Medulla oblongata (tissue), 1 donor: ENCODE measurements around the gene SH3RF2.
"Not testable (repeated sequence)": the region's sequence is repeated elsewhere in the genome, so short reads cannot be mapped to it uniquely, and the experiment has no call there.

Experiments used
- DNase-seq: peaks from one replicate; pipeline ENCODE4 v3.0.0-alpha.2; 2015; ENCODE audit errors: extremely low spot score

SH3RF2 gene, protein sequence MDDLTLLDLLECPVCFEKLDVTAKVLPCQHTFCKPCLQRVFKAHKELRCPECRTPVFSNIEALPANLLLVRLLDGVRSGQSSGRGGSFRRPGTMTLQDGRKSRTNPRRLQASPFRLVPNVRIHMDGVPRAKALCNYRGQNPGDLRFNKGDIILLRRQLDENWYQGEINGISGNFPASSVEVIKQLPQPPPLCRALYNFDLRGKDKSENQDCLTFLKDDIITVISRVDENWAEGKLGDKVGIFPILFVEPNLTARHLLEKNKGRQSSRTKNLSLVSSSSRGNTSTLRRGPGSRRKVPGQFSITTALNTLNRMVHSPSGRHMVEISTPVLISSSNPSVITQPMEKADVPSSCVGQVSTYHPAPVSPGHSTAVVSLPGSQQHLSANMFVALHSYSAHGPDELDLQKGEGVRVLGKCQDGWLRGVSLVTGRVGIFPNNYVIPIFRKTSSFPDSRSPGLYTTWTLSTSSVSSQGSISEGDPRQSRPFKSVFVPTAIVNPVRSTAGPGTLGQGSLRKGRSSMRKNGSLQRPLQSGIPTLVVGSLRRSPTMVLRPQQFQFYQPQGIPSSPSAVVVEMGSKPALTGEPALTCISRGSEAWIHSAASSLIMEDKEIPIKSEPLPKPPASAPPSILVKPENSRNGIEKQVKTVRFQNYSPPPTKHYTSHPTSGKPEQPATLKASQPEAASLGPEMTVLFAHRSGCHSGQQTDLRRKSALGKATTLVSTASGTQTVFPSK

DNA sequence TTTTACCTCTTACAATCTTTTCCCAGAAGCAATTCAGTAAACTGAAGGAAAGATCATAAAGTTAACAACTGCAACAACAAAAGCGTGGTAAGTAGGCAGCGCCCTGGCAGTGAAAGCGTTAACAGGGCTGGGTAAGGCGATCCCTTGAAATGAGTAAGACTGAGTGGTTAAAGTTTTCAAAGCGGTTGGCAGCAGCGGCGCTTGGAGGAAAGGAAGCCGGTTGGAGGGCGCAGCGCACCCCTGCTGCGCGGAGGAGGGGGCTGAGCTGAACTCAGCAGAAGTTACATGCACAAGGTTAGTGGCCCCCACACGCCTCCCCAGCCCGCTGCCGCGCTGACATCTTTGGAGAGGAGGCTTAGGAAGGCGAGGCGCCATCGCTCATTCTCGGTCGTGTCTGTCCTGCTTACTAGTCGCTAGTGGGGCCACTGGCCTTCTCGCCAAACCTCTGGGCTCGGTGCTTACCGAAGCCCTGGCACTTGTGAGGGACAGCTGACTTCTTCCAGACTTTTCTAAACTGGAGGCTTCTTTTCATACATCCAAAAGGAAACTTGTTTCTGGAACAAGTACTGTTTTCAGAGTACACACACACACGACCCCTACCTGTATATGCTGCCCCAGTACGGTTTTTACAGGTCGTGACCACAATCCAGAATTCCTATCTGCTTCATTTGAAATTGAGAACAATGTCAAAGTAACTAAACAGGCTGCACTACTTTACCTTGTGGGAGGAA, at the start of gene SH3RF2:
TSS of gene SH3RF2 (plus strand) at position 178 of the 731 bp plus-strand sequence. CDS start 1,351 bp downstream, outside the sequence.
- DNase-seq, result no peak

DNA sequence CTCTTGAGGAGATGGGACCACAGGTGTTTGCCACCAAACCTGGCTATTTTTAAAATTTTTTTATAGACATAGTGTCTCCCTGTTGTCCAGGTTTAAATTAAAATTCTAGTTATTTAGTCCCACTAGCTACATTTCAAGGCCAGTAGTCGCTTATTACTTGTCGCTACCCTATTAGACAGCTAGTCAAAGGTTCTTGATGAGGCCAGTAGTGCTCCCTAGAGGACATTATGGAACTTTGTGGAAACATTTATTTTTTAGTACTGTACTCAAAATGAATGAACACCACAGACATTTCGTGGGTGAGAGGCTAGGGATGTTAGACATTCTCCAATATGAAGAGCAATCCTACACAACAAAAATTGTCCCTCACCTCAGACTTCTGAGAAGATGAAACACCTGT, 49.2 kb upstream of the SH3RF2 start:
- DNase-seq, result no peak

- DNase-seq, result peak; percentile 47
Measured at GRCh38 chr5:145887976-145888574, 48.3 kb upstream of the SH3RF2 start.

GRCh38 chr5:145889611-145890010, 46.8 kb upstream of the SH3RF2 start:
- DNase-seq, result no peak

DNA sequence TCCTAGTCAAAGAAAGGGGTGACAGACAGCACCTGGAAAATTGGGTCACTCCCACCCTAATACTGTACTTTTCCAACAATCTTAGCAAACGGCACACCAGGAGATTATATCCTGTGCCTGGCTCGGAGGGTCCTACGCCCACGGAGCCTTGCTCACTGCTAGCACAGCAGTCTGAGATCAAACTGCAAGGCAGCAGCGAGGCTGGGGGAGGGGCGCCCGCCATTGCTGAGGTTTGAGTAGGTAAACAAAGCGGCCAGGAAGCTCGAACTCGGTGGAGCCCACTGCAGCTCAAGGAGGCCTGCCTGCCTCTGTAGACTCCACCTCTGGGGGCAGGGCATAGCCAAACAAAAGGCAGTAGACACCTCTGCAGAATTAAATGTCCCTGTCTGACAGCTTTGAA, 45.0 kb upstream of the SH3RF2 start:
- not testable (repeated sequence) for DNase-seq

DNA sequence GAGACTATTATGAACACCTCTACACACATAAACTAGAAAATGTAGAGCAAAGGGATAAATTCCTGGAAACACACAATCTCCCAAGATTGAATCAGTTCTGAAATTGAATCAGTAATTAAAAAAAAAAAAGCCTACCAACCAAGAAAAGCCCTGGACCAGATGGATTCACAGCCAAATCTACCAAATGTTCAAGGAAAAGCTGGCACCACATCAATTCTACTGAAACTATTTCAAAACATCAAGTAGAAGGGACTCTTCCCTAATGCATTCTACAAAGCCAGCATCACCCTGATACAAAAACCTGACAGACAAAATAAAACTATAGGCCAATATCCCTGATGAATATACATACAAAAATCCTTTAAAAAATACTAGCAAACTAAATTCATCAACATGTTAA, 38.2 kb upstream of the SH3RF2 start:
- DNase-seq, result no peak

- DNase-seq, result no peak
Measured at GRCh38 chr5:145902421-145902820, 34.0 kb upstream of the SH3RF2 start.

- no peak for DNase-seq
Measured at GRCh38 chr5:145903113-145903512, 33.3 kb upstream of the SH3RF2 start.

DNA sequence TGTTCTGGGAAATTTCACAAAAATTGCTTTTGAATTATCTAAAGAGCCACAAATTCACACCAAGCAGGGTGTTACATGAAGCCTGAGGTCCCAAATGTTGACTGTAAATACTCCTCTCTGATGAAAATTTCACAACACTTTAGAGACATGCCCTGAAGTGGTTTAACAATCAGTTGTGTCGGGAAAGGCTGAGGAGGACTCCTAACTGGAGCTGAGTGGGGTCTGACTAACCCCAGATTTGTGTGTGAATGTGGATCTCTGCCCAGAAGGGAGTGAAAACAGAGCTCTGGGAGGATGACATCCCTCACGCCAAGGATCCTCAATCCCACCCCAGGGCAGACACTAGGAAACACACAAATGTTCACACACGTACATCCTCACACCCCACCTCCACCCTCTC, 32.5 kb upstream of the SH3RF2 start:
- no peak for DNase-seq

DNA sequence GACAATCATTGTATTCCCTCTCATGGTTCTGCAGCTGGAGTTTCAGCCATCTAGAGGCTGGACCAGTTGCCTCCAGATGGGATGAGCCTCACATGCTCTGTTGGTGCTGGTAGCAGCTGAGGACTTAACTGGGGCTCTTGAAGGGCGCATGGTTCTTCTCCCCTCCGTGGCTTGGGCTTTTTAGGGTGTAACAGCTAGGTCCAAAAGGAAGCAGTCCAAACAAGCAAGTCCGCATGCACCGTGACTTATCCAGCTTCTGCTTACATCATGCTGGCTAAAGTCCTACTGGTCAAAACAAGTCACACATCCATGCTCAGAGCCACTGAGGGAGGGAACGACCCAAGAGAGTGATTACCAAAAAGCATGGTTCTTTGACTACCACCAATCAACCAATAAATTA, 31.6 kb upstream of the SH3RF2 start:
- no peak for DNase-seq

DNA sequence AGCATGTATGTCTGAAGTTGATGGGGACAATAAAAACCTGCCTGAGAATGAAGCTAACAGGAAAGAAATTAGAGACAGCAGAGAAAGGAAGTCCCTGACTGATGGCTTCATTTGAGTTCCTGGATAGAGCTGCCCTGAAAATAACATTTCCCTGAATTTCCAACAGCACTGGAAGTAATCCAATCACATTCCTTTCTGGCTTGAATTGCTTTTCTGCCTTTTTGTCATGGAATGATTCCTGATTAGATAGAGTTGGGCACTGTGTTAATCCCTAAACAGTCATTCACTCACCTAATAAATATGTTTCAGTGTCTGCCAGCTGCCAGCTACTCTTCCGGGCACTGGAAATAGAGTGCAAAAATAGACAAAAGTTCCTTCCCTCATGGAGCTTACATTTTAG, 30.0 kb upstream of the SH3RF2 start:
- no peak for DNase-seq

DNA sequence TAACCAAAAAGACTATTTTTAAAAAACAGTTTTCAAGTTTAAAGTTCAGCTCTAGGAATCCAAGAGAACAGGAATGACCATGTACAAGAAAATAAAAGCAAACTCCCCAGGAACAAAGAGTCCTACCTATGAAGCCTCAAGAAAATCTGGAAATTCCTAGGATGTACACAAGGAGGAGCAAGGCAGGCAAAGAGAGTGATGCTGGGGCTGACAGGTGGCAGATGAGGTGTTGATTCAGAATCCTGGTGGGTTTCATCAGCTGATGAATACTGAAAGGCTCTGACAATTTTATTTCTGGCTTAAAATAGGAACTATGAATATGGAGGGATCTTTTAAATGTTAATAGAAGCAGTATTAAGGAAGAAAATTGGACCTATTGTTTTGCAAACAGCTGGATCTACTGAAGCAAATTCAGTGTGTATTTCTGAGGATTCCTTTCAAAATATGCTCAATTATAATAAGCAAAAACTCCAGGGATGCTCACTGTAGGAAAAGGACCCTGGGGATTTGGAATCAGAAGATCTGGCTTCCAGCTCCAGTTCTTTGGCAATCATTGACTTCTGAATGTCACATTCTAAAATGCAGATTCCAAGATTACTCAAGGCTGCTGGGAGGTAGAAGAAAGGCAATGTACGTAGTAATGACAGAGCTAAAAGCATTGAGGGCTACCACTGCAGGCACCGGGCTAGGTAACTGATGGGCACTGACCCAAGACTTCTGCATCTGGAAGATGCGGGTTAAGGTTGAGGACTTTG, 28.0 kb upstream of the SH3RF2 start:
- no peak for DNase-seq

DNA sequence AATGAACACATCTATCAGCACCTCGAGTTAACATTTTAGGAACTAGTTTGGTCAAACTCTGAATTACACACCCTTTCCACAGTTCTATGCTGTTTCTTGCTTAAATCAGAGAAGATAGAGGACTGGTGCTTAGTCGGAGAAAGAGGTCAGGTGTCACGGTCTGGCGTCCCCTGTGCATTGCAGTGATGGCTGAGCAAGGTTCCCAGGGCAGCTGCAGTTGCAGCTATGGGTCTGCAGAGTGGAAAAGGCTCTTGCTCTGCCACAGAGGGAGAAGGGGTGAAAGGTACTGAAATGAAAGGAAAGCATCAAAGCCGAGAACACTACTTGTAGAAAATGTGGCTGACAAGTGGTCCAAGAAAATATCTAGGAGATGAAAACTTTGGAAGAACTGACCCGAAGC, 25.2 kb upstream of the SH3RF2 start:
- no peak for DNase-seq

DNA sequence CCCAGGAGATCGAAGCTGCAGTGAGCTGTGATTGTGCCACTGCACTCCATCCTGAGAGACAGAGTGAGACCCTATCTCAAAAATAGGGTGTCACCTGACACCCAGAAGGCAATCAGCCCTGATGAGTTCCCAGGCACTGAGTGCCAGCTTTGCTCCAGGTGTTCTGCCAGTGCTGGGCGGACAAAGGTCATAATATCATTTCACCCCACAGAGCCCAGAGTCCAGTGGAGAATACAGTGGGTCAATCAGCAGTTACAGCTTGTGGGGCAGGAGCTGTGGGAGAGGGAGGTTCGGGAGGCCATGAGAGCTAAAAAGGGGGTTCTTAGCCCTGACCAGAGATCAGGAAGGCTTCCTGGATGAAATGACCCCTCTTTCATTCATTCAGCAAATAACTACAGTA, 24.4 kb upstream of the SH3RF2 start:
- no peak for DNase-seq

DNA sequence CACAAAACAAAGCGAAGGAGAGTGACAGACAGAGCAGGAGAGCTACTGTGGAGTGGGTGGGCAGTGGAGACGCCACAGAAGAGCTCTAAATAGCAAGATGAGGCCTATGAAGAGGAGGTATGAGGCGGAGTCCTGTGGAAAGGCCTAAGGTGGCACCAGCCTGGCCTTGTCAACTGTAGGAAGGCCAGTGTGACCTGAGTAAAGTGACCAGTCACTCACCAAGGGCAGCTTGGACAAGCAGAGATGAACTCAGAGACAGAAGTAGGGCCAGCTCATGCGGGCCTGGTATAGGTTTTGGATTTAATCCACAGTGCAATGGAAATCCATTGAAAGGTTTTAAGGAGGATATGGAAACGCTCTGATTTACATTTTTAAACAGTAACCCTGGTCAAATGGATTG, 23.8 kb upstream of the SH3RF2 start:
- no peak for DNase-seq

- DNase-seq, result no peak
Measured at GRCh38 chr5:145913701-145914100, 22.7 kb upstream of the SH3RF2 start.

DNA sequence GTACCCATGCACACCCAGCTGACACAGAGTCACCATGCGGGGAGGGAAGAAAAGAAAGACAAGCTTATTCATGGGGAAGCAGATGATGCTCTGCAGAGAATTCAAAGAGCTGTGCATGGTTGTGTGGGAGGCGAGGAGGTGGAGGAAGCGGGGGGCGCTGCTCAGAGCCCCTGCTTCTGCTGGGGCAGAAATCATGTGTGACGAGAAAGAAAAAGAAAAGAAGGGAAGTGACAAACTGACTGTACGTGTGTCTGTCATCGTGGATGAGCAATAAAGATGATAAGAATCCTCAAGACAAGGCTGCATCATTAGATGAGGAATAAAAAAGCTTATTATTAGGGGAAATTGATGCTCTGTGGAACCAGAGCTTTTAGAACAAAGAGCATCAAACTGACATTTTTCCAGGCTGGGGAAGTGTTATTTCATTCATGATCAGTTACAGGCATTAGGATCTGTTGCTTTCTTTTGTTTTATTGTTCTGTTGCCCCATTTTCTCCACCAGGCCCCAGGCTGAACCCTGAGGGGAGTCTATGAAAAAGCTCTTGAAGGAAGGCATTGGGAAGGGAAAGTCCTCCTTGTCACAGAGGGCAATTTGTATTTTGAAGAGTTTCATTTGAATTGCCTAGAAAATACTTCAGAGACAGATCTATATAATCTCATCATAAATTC, 20.3 kb upstream of the SH3RF2 start:
- DNase-seq, result no peak

GRCh38 chr5:145917288-145917687, 19.1 kb upstream of the SH3RF2 start:
- no peak for DNase-seq

DNA sequence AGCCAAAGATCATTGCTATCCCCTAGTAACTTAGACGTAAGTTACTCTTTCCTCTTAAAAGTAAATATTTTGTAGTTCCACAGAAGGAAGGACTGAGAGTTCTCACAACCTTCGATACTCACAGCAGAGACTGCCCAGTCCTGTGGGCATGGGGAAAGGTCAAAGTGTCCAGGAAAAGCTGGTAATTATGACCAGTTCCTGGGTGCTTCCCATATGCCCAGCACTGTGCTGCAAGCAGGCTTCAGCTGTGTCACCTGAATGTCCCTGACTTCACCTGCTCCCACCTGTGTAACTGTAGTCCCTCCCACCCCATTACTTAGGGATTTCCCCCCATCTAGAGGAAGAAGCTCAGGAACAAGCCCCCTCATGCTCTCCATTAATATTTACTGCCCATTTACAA, 18.0 kb upstream of the SH3RF2 start:
- DNase-seq, result no peak

GRCh38 chr5:145919413-145919812, 17.0 kb upstream of the SH3RF2 start:
- no peak for DNase-seq
